Pons (tissue), 1 donor: ENCODE results near the gene CHKA.

Experiments
- DNase-seq: peaks from one replicate; pipeline ENCODE4 v3.0.0-alpha.2; 2016; ENCODE audit warnings: low spot score

The CHKA gene

DNA sequence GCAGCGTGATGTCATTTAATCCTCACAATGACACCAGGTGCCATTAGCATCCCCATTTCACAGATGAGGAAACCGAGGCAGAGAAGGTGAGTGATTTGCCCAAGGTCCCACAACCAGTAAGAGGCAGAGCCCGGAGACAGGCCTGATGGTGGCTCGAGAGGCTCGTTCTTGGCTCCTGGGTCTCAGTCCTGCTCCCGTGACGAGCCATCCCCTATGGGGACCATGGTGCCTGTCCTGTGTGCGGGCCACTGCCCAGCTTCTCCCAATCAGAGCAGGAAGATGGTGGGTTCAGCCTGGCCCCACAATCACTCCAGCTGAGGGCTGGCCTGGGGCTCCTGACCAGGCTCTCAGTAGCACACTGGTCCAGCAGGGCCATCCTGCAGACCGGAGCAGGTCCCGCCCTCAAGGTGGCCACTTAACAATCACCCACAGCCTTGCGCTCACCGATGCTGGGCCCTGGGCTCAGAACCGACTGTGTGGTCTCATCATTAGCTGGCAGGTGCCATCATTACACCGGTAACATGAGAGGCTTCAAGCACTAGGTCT, 107.5 kb downstream of the CHKA start:
- DNase-seq: no peak

DNA sequence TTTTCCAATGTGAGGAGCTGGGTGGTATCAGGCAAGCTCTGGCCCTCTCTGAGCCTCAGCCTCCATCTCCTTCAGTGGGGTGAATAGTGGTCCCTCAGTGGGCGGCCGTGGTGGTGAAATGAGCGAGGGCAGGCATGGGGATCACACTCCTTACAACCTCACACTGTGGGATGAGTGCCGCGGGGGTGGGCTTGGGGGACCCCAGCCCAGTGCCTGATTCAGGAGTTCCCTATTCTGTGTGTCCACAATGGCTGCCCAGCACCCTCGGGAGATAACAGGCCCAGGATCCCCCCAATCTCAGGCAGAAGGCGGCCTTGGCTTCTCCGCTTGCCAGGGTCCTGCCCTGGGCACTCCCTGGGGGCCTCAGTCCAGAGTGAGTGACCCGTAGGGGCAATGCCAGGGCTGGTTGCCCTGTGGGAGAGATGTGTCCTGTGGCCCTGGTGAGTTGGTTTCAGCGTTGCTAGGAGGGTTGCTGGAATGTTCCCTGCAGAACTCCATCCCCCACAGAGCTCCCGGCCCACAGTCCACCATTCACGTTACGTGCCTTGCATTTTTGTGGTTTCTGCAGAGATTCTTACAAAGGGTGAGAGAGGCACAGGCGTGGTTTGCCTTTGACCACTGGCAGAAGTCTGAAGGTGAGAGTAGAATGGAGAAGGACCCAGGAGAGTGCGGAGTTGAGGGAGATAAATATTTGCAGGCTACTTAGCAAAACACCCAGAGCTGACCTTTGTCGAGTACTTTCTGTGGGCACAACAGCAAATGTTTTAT, 108.2 kb downstream of the CHKA start:
- DNase-seq: no peak

DNA sequence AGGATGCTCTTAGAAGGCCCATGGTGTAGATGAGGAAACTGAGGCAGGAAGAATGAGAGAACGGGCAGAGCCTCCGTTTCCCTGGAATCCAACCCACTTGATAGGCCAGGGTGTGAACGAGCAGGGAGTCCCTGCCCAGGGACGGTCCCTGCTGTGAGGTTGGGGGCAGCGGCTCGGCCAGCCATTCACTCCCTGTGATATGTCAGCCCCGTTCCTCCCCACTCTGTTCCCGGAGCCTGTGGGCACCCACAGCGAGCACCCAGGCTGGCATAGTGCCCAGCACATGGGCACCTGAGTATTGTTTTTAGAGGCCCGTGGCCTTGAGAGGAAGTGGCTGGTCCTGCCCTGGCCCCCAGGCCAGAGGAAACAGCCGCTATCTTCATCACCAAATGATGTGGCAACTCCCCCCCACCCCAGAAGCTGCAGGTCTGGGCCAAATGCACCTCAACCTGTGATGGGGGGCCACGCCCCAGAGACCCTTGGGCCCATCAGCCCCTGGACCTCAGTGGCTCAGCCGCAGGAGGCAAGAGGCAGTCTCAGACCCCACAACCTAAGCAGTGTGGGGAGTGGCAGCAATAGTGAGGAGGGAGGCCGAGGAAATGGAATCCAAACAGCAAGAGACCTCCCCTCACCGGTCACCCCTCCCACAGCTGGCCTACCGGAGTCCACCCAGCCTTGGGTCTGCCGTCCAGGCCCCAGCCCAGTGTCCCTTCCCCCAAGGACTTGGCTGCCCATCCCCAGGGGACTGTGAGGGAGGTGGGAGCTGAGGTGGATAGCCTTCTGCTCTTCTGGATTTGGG, 108.9 kb downstream of the CHKA start:
- DNase-seq: no peak

DNA sequence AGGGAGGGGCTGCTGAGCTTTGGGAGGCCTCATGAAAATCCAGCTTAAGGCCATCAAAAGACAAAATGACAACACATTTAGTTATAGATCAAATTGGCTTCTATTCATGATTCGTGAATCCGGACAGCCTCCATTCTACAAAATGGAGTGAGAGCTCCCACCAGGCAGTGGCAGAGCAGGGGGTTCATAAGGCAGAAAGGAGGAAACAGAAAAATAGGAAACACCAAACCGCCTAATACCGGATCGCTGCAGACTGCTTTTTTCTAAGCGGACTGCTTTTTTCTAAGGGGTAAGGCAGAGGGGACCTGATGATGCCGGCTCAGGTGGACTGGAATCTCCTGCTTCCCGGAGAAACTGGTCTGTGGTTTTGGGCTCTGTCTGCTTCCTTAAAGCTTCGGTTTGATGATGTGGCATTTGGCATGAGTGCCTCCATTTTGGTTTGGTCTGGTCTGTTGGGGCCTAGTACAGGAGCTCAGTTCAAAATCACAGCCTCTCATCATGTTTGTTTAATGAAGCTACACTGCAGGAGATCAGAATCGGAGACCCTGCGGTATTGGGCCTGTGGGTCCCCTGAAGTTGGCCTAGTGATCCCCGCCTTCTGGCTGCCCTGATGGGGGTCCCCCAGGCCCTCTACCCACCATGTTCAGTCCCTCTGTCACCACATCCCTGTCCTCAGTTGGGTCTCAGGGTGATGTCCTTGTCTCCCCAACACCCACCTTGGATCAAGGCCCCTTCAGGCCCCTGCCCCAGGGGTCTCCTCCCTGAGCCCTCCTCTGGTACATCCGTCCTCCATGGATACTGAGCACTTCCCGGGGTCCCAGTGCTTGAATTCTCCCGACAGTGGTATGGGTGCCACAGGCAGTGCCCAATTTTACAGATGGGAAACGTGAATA, 109.9 kb downstream of the CHKA start:
- DNase-seq: no peak

DNA sequence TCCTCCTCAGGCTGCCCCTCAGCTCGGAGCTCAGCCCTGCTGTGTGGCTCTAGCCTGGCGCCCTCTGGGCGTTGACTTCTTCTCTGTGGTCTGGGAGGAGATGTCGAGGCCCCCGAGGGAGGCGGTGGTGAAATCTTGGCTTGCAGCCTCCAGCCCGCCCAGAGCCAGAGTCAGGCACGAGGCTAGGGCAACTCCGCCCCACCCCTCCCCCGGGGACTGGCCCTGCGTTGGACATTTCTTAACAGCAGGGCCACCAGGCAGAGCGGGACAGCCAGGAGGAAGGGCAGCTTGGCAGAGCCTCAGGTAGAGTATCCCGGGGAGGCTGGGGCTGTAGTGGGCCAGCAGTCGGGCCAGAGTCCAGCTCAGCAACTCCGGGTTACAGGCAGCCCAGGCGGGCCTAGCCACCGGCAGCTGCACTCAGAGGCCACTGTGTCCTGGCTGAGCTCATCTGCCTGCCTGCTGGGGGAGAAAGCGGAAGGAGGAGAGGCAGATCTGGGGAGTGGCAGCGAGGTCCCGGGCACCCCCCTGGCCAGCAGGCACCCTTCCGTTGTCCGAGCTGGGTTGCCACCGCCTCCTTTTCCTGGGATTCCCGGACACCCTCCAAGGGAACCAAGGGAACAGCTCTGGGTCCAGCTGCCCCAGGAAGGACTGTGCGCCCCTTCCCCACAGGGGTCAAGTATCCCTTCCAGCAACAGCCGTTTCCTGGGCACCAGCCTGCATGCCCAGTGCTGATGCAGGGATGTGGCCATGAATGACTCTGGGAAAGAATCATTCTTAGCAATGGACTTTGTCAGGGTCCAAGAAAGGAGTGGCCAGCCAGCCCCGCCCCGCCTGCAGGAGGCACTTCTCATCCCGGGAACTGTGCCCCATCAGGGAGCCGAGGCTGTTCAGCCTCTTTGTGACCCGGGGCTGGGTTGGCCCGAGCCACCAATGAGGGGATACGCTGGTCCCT, 110.8 kb downstream of the CHKA start, which contains the start of gene ALDH3B1:
Gene ALDH3B1, plus strand, starts transcription at position 238 of the 952 bp plus-strand sequence. CDS start 4,971 bp downstream, outside the sequence.
- DNase-seq: peak; percentile 80

DNA sequence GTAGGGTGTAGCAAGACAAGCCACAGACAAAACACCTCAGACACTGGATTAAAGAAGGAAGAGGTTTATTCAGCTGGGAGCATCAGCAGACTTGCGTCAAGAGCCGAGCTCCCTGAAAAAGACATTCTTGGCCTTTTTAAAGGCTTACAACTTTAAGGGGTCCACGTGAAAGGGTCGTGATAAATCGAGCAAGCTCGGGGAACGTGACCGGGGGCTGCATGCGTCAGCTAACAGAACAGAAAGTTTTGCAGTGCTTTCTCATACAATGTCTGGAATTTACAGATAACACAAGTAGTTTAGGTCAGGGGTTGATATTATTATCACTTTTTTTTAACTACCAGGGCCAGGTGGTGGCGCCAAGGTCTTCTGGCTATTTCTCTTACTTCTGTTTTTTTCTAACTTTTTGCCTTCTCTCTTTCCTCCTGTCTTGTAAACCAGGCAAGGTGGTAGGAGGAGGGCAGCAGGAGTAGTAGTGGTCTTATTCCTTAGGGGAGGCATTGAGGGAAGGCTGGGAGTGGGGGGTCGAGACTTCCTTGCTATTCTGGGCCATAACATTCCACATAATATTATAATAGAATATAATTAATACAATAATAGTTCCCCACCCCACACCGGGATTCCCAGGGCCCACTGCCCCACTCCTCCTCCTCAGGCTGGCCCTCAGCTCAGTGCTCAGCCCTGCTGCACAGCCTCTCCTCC, 111.6 kb downstream of the CHKA start:
- DNase-seq: peak; percentile 42

DNA sequence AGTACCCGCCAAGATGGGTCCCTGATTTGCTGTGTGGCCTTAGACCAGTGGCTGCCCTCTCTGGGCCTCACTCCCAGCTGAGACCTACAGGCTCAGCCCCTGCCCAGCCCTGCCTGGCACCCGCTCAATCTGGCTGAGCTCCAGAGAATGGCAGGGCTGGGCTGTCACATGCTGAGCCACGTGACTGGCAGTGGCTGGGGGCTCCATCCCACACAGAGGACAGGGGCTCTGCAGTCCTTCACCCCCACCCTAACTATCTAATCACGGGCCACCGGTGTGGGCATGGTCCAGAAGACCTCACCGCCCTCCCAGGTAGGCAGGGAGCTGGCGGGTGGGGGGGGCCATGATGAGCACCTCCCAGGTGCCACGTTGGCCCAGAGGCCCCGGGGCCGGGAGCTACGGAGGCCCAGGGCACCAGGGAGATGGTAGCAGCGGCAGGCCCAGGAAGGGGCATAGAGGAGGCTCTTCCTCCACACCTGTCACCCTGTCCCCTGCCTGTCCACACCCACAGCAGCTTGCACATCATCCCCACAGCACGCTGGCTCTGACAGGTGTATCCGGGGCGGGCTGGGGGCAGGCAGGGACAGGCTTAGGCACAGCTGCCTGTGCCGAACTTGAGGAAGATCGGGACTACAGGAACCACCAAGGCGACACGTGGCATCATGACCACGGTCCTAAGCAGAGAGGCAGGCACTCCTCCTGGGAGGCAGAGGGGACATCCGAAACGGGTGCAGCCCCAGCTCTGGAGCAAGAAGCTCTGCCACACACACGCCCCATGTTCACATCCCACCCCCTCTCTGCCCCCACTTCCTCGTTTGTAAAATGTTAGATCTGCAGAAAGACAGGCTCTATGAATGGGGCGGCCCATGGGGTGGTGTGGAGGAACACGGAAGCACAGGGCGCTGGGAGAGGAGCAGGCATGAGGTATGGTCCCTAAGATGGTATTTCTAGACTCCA, 112.5 kb downstream of the CHKA start:
- no peak for DNase-seq

DNA sequence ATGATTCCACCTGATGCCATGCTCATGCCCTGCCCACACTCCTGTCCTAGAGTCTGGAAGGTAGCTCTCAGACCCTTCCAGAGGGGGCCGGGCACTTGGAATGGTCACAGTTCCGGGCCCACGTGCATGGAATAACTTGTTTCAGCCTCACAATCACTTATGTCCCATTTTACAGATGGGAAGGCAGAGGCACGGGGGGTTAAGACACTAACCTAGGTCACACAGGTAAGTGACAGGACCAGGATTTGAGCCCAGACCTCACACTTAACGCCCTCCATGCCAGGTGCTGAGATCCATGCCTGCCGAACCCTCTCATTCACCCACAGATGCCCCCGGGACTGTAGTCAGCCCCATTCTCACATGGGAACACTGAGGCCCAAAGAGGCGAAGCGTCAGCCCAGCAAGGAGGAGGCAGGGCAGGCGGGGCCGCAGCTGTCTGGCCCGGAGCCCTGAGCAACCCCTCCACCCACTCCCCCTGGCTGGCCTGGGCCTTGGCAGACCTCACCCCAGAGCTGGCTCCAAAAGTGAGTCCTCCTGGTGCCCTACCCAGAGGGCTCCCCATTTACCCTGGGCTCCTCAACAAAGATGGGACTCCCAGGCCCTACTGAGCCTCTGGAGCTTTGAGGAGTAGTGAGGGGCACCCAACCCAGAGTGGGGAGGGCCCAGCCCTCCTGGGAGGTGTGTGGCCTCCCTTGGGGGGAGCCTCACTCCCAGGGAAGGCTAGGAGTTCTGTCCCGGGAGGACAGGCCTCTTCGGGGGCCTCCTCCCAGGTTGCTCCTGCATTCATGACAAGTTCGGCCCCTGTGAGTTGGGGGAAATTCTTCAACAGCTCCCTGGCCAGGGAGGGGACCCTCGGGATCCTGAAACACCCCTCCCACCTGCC, 113.4 kb downstream of the CHKA start:
- DNase-seq: no peak

DNA sequence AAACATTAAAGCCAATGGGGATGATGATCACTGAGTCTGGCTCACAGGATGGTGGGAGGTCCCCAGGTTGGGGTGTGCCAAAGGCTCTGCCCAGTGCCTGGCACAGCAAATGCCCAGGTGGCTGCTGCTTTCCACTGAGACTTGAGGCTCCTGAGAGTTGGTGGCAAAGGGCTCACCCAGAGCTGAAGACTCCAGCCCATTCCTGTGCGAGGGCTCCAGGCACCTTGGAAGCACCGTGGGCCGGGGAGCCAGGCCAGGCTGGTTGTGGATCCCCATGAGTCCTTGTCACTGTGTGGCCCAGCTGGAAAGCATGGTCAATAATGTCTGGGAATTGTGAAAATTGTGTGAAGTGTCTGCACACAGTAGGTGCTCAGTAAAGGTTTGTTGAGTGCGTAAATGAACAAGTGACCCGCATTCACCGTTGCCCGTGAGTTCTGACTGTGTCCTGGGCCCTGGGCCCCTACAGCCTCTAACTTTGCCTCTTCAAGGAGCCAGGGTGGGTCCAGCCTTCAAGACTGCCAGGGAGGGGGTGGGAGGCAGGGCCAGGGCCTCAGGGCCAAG, 114.5 kb downstream of the CHKA start:
- DNase-seq: no peak

DNA sequence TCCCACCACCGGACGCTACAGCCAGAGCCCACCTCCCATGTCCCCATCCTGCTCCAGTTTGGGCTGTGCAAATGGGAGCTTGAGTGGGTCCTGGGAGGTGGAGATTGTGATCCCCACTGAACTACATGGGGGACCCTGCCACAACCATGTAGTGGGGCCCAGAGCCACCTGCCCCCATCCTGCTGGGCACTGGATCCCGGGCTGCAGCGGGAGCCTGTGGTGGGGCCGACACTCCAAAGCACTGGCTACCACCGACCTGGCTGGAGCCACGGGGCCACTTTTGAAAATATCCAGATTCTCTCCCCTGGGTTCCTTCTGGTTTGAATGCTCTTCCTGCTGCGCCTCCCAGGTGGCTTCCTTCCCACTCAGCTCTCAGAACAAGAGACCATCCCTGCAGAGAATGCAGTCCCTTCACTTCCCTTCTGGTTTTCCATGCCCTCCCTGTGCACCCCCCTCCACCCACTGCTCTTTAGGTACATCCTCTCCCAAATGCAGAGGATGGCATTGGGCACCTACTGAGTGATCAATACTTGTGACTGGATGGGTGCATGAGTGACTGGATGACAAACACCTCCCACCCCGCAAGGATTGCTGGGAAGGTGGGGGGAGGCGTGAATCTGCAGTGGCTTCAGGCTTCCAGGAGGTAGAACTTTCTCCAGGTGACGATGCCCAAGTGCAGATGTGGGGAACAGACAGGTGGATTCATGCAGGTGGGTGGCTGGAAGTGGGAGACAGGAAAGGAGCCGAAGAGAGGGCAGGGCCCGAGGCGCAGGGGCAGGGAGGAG, 116.4 kb downstream of the CHKA start:
- no peak for DNase-seq

DNA sequence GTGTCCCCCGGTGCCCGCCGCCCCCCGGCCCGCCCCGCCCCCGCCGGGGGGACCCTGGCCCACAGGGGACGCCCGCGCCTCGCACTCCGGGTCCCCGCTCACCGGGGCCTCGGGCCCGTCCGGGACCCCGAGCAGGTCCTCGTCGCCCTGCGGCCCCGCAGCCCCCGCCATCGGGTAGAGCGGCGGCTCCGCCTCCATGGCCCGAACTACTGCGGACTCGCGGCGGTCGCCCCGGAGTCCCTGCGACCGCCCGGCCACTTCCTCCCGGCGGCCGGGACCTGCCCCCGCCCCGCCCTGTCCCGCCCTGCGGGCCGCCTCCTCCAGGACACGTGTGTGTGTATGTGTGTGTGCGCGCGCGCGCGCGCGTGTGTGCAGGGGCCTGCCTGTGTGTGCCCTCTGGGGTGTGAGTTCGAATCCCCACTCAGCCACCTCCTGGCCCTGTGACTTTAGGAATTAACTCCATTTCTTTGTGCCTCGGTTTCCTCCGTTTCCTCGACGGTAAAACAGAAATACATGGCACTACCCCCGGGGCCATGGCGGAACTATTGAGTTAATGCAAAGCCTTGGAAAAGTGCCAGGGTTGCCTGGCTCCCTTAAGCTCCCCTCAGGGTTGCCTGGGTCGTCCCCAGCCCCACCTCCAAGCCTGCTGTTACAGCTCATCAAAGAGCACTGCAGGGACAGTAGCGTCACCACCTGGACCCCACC, 117.2 kb downstream of the CHKA start, which contains the start of gene UNC93B1:
Gene UNC93B1, minus strand, starts transcription at position 252 of the 705 bp plus-strand sequence. Its CDS starts 54 bp downstream, at position 198.
- DNase-seq: peak; percentile 52

DNA sequence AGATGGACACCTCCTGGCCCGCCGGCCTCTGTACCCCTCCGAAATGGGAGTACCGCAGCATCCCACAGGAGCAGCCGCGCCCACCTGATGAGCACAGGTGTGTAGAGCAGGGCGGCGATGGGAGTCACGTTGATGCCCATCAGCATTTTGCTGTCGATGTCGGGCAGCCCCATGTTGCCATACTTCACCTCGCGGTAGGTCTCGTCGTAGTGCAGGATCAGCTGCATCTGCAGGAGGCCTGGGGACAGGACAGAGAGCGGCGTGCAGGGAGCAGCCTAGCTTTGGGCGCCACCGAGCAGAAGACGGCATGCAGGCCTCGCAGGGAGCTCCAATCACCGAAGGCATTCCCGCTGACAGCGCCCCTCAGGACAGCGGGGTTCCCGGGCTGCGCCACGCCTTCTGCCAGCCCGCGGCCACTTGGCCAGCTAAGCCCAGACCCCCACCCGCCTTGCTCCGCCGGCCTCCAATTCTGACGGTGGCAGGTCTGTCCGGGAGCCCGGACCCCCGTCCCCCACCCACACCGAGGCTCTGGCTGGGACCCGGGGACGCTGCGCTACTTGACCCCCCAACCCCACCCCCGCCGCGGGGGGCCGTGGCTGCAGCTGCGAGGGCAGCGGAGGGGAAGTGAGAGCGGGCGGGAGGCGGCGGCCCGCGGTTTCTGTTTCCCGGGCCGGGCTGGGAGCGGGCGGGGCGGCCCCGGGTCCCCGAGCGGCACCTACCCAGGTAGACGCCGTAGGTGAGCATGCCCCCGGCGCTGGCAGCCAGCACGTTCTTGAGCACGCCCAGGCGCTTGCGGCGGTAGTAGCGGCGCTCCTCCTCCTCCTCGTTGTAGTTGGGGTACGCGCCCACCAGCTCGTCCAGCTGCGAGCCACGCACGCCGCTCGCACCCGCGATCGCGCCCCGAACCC, 118.0 kb downstream of the CHKA start:
- no peak for DNase-seq
